ENCODE measurements around the gene ADGRL2.

Gene ADGRL2

GRCh38 chr1:81974222-81974841 is 173.6 kb downstream of the ADGRL2 start:
- no peaks in the 10 kb centered on the region for H3K4me1 ChIP-seq (ENCODE audit: insufficient read depth, low read length)
- H3K4me3 ChIP-seq (ENCODE audit: low read depth in 1 of 2, low read length in 2 of 2): no peak overlapping the region
- no peaks in the 10 kb centered on the region for H3K79me2 ChIP-seq (ENCODE audit: insufficient read depth, low read length)
- no peak overlapping the region for H2AFZ ChIP-seq (ENCODE audit: low read depth, low read length)
- ATAC-seq (ENCODE audit: insufficient read depth, low read depth) (no peak), DNase-seq (no peak)
- no peak overlapping the region for H3K27ac ChIP-seq (ENCODE audit: low read length)
- no peaks in the 10 kb centered on the region for H3K27me3 ChIP-seq (ENCODE audit: insufficient read depth, low read length, poor library complexity)
- H3K9ac ChIP-seq (ENCODE audit: low read depth, low read length): no peak overlapping the region
- H3K9me3 ChIP-seq (ENCODE audit: insufficient read depth, low read length, severe bottlenecking): no peaks in the 10 kb centered on the region
- H3K36me3 ChIP-seq (ENCODE audit: insufficient read depth, low read length): no peaks in the 10 kb centered on the region
- H4K20me1 ChIP-seq (ENCODE audit: insufficient read depth, low read length): no peaks in the 10 kb centered on the region
- TF ChIP-seq EZH2 (IDR thresholded peaks at IDR 0.05; ENCODE audit: borderline replicate concordance, low read depth, low read length, severe bottlenecking) (no peak), CTCF (IDR thresholded peaks at IDR 0.05; ENCODE audit: borderline replicate concordance, extremely low read depth, low read length, poor library complexity, severe bottlenecking) (no peak)
- H3K4me2 ChIP-seq (ENCODE audit: insufficient read depth, low read length): no peak overlapping the region

GRCh38 chr1:81974883-81975555 is 174.3 kb downstream of the ADGRL2 start:
- H4K20me1 ChIP-seq (ENCODE audit: insufficient read depth, low read length): no peaks in the 10 kb centered on the region
- H2AFZ ChIP-seq (ENCODE audit: low read depth, low read length): no peak overlapping the region
- H3K4me1 ChIP-seq (ENCODE audit: insufficient read depth, low read length): no peaks in the 10 kb centered on the region
- no peak overlapping the region for H3K9ac ChIP-seq (ENCODE audit: low read depth, low read length)
- DNase-seq: no peak
- H3K4me2 ChIP-seq (ENCODE audit: insufficient read depth, low read length): no peak overlapping the region
- H3K9me3 ChIP-seq (ENCODE audit: insufficient read depth, low read length, severe bottlenecking): no peaks in the 10 kb centered on the region
- H3K79me2 ChIP-seq (ENCODE audit: insufficient read depth, low read length): no peaks in the 10 kb centered on the region
- ATAC-seq (ENCODE audit: insufficient read depth, low read depth): no peak
- TF ChIP-seq CTCF (IDR thresholded peaks at IDR 0.05; ENCODE audit: borderline replicate concordance, extremely low read depth, low read length, poor library complexity, severe bottlenecking): no peak
- no peak for TF ChIP-seq EZH2 (IDR thresholded peaks at IDR 0.05; ENCODE audit: borderline replicate concordance, low read depth, low read length, severe bottlenecking)
- H3K36me3 ChIP-seq (ENCODE audit: insufficient read depth, low read length): no peaks in the 10 kb centered on the region
- H3K4me3 ChIP-seq (ENCODE audit: low read depth in 1 of 2, low read length in 2 of 2): no peak overlapping the region
- no peak overlapping the region for H3K27ac ChIP-seq (ENCODE audit: low read length)
- H3K27me3 ChIP-seq (ENCODE audit: insufficient read depth, low read length, poor library complexity): no peaks in the 10 kb centered on the region

- no peak overlapping the region for H3K4me3 ChIP-seq (ENCODE audit: low read depth in 1 of 2, low read length in 2 of 2)
- H3K27ac ChIP-seq (ENCODE audit: low read length): no peak overlapping the region
- no peak overlapping the region for H3K4me2 ChIP-seq (ENCODE audit: insufficient read depth, low read length)
- no peak overlapping the region for H2AFZ ChIP-seq (ENCODE audit: low read depth, low read length)
- no peaks in the 10 kb centered on the region for H3K36me3 ChIP-seq (ENCODE audit: insufficient read depth, low read length)
- H4K20me1 ChIP-seq (ENCODE audit: insufficient read depth, low read length): no peaks in the 10 kb centered on the region
- H3K9ac ChIP-seq (ENCODE audit: low read depth, low read length): no peak overlapping the region
- H3K79me2 ChIP-seq (ENCODE audit: insufficient read depth, low read length): no peaks in the 10 kb centered on the region
- no peaks in the 10 kb centered on the region for H3K9me3 ChIP-seq (ENCODE audit: insufficient read depth, low read length, severe bottlenecking)
- TF ChIP-seq CTCF (IDR thresholded peaks at IDR 0.05; ENCODE audit: borderline replicate concordance, extremely low read depth, low read length, poor library complexity, severe bottlenecking) (no peak), EZH2 (IDR thresholded peaks at IDR 0.05; ENCODE audit: borderline replicate concordance, low read depth, low read length, severe bottlenecking) (no peak)
- H3K4me1 ChIP-seq (ENCODE audit: insufficient read depth, low read length): no peaks in the 10 kb centered on the region
- no peak for DNase-seq
- no peaks in the 10 kb centered on the region for H3K27me3 ChIP-seq (ENCODE audit: insufficient read depth, low read length, poor library complexity)
- ATAC-seq (ENCODE audit: insufficient read depth, low read depth): no peak
These were observed 175.8 kb downstream of the ADGRL2 start for GRCh38 chr1:81976539-81976938.

Measured in DND-41 (cell line).